ENCODE measurements around the gene LRRTM4. TPM values are rescaled to one million over a fixed set of nuclear protein-coding genes. Genes with fewer than 3 reads are reported as not detected.

LRRTM4 gene
- total RNA-seq, 1 donor from 2014 or later = not detected

GRCh38 chr2:77479395-77479794 is 42.8 kb downstream of the LRRTM4 start:
- no peak for DNase-seq (ENCODE audit: low read depth)

DNA sequence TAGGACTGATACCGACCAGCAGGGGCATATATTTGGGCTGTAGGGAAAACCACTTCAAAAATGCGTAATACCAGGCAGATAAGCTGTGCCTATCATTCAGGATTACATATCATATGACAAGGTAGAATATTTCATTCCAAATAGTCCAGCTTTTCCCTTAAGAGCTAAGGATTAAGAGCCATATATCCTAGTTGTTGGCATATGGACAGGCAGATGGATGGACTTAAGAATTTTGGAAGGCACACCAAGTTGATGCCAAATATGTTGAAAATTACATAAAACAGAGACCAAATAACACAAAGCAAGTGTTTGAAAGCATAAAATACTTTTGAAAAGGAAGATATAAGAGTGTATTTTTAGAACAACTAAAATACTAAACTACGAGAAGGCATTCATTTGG is 52.1 kb downstream of the LRRTM4 start:
- DNase-seq (ENCODE audit: low read depth) = no peak

GRCh38 chr2:77469106-77469505 is 53.1 kb downstream of the LRRTM4 start:
- DNase-seq (ENCODE audit: low read depth) = no peak

DNA sequence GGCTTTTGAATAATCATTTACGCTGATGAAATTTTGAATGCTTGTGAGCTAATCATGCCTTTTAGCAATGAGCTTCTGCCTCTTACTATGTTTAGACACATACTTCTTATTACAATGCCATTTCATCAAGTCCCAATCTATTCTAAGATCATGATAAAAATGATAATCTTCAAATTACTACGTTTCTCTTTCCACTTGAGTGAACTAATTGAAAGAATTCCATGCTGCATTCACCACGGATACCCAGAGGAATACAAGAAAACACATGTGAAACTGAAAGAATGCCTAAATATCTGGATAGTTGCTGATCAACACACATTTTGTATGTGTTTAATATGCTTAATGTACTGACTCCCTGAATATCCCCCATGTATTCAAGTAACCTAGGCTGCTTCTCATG is 62.3 kb downstream of the LRRTM4 start:
- no peak for DNase-seq (ENCODE audit: low read depth)

DNA sequence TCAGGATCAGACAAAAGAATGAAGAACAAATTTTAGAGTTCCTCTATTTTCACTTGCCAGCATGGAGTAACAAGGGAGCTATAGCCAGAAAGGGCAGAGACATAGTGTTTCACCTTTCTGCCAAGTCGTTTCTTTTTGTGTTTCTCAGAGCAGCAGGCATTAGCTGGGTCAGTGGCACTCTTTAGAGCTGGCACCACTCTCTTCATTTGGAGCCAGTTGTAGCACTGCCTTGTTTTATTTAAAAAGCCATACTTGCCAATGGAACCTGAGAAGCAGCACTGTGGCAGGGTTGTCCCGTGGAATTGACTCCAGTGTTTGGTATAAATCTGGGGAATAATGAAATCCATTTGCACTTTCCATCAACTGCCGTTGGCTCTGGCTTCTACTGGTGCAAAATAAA is 64.0 kb downstream of the LRRTM4 start:
- DNase-seq (ENCODE audit: low read depth) = no peak

GRCh38 chr2:77457665-77458064 is 64.5 kb downstream of the LRRTM4 start:
- no peak for DNase-seq (ENCODE audit: low read depth)

DNA sequence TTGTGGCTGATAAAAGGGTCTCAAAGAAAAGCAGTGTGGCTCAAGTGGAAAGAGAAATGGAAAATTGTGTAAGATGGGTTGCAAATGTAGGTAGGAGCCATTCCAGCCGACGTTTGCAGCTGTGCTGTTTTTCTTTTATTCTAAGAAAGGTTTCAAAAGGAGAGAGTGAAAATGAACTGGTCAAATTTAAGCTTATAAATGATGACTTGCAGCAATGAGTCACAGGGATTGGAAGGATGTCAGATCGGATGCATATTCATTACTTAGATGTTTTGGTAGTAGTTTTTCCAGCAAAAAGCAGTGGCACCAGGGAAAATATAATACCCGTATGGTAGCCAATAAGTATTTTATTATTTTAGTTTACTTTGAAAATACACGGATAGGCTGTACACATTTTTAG is 79.1 kb downstream of the LRRTM4 start:
- DNase-seq (ENCODE audit: low read depth) = no peak

DNA sequence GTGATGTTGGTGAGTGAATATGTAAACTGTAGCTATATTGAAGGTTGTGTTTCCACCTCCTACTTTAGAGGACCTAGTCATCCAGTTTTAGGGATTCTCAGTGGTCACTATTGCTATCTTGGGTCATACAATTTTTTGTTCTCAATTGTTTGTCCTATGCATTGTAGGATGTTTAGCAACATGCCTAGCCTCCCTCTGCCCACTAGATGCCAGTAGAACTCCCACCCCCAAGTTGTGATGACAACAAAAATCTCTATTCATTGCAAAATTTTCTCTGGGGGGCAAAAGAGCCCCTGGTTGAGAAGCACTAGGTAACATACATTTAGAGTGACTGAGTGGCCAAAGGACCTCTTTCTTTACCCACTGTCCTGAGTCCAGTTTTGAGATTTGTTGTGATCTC is 87.3 kb downstream of the LRRTM4 start:
- DNase-seq (ENCODE audit: low read depth) = no peak

DNA sequence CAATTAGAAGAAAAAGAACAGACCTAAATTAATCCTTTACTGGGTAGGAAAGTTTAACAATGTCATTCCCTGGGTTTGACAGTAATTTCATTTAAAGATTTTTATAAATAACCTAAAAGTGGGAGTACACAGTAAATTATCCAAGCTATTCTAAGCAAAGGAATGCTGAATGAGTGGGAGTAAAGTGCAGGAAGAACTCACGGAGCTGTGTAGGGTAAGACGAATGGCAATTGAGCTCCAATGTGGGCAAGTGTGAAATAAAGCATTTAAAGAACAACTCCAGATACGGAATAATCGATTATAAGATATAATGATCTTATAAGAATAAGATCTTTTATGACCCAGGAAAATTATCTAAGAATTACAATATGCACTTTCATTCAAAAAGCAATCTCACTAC is 93.2 kb downstream of the LRRTM4 start:
- no peak for DNase-seq (ENCODE audit: low read depth)

GRCh38 chr2:77421971-77422370 is 100.2 kb downstream of the LRRTM4 start:
- no peak for DNase-seq (ENCODE audit: low read depth)

DNA sequence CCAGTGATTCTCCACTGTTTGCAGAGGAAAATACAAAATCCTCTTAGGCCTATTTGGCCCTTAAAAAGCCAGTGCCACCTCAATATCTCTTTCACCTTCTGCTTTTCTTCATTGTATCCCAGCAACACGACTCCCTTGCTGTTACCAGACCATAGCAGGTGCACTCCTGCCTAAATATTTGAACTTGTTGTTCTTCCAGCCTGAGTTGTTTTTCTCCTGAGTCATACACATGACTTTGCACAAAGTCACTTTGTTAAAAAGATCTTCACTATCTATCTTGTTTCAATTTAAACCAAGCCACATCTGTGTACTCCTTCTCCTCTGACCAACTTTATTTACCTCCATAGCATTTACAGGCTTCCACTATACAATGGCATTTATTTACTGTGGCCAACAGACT is 103.6 kb downstream of the LRRTM4 start:
- DNase-seq (ENCODE audit: low read depth) = no peak

DNA sequence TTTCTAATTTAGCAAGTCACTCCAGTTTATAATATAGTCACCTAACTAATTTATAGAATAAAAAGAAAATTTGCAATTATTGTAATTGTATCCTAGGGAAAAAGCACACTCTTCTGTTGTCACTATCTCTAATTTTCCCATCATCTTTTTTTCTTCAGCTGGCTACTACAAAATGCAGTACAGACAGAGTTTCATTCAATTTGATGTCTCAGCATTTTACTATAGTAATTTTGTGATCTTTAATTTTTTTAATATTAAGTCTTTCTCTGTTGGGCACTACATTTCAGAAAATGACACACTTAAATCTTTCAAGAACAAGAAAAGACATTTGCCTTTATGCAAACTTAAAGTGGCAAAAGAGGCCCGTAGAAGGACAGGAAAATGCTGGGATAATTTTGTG is 118.0 kb downstream of the LRRTM4 start:
- no peak for DNase-seq (ENCODE audit: low read depth)

GRCh38 chr2:77398970-77399600 is 123.1 kb downstream of the LRRTM4 start:
- DNase-seq (ENCODE audit: low read depth) = no peak

DNA sequence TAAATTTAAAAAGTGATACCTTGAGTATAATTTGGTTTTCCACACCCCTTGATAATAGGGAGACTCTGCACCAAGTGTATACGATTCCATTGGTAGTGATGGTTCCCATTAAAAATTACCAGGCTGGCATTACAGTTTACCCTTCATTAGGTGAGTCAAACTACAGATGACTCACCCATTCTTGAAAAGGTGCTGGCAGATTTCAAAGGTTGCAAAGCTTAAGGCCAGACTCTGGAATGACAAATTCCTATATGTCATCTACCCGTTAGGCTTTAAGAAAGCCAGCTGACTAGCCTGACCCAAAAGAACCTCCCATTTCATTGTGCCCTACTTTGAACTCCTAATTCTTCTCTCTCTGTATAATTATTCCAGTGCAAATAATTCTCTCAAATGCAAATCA is 124.4 kb downstream of the LRRTM4 start:
- no peak for DNase-seq (ENCODE audit: low read depth)

GRCh38 chr2:77395011-77395410 is 127.2 kb downstream of the LRRTM4 start:
- DNase-seq (ENCODE audit: low read depth) = no peak

DNA sequence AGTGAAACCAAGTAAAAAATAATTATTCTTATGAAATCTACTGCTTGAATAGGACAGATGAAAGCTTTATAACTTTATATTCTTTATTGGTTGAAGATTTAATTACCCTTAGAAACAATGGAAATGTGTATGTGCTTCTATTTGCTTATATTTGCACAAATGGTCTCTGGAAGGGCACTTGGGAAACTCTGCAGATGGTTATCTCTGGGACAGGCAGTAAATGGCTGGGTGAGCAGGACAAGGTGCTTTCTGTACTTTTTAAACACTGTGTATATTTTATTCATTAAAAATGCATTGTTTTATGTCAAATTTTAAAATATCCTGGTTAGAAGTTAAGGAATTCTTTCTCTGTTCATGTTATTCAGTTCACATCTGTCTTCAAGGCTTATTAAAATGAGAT is 131.1 kb downstream of the LRRTM4 start:
- DNase-seq (ENCODE audit: low read depth) = no peak

DNA sequence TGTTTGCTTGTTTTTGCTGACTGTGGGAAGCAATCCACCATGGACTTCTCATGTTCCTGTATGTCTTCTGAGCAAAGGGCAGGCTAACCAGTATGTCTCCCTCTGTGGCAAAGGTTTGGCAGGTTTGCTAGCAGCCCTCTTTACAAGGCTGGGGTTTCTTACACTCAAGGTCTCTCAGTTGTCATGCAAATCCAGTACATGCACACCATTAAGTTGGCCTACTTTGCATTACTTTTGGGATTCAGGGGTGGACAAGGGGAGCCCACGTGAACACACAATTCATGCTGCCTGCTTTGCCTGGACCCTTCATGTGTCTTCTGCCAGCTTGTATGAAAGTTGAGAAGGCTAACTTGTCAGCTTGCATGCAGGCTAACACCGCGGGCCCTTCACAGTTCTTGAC is 134.9 kb downstream of the LRRTM4 start:
- DNase-seq (ENCODE audit: low read depth) = no peak

DNA sequence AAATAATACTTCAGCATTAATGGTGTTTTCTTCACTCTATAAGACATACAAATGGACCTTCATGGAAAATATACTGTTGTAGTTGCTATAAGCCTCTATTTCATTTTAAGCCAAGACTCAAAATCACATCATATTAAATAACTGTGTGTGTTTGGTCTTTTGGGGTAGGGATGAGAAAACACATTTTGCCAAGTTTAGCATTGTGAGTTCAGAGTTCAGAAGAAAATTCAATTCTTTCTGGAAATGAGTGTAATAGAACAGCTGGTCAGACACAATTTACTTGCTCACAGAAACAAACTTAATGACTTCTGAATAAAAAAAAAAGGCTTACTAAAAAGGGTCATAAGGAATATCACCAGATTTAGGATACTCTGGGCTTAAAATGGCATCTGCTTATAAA is 149.5 kb downstream of the LRRTM4 start:
- DNase-seq (ENCODE audit: low read depth) = no peak

- no peak for DNase-seq (ENCODE audit: low read depth)
Measured at GRCh38 chr2:77370511-77370910, 151.7 kb downstream of the LRRTM4 start.

GRCh38 chr2:77363277-77363676 is 158.9 kb downstream of the LRRTM4 start:
- DNase-seq (ENCODE audit: low read depth) = no peak

DNA sequence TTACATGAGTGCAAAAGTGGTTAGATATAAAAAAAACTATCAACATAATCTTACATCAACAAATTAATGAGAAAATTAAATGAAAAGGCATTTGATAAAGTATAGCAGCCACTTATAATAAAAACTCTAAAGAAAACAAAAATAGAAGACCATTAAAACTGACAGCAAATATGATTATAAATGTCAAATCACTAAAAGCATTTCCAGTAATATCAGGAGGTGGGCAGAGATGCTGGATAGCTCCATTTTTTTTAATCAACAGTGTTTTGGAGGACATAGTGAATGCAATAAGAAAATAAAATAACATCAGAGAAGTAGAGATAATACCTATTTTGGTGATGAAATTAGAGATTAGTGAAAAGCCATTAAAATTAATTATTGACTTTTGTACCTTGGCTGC is 173.4 kb downstream of the LRRTM4 start:
- DNase-seq (ENCODE audit: low read depth) = no peak

- DNase-seq (ENCODE audit: low read depth) = no peak
Measured at GRCh38 chr2:77336013-77336412, 186.2 kb downstream of the LRRTM4 start.

DNA sequence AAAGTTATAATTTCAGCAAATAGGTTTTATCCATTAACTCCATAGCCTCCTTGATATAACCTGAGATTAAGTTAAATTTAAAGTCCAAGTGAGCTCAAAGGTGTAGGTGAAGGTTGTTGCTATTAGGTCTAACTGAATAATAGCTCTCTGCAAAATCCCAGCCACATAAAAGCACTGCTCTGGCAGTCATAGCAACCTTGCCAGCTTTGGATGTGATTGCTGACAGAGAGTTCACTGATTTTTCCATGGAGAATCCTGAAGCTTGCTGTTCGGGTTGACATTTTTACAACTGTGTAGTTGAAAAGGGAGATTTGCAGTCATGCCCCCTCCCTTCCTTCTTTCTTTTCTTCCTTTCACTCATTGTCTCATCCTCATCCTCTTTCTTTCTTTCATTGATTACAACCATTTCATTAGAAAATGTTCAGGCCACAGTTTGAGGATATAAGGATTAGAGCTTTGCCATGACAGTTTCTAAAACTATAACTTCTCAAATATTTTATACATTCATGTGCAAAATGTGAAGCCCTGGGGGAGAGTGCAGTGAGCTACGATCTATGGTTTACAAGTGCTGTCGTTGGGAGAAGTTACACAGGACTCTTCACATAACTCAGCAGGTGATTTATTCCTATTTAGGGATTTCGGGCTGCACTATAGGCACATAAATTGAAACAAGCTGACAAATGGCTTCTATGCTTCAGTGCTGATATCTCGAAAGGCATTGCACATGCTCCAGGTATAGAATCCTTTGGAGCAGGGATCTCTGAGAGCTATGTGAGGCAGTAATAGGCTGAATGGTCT is 193.8 kb downstream of the LRRTM4 start:
- no peak for DNase-seq (ENCODE audit: low read depth)
